SH-SY5Y (cell line): ENCODE results near the gene PODNL1.

Source experiments
- GATA2 ChIP-seq: IDR thresholded peaks from 2 replicates; pipeline ENCODE4 v1.6.1; 2011; ENCODE audit warnings: mild to moderate bottlenecking, low read depth, low read length
- GATA3 ChIP-seq: IDR thresholded peaks from 2 replicates; pipeline ENCODE4 v1.6.1; 2011; ENCODE audit warnings: low read depth, mild to moderate bottlenecking, low read length, moderate library complexity

DNA sequence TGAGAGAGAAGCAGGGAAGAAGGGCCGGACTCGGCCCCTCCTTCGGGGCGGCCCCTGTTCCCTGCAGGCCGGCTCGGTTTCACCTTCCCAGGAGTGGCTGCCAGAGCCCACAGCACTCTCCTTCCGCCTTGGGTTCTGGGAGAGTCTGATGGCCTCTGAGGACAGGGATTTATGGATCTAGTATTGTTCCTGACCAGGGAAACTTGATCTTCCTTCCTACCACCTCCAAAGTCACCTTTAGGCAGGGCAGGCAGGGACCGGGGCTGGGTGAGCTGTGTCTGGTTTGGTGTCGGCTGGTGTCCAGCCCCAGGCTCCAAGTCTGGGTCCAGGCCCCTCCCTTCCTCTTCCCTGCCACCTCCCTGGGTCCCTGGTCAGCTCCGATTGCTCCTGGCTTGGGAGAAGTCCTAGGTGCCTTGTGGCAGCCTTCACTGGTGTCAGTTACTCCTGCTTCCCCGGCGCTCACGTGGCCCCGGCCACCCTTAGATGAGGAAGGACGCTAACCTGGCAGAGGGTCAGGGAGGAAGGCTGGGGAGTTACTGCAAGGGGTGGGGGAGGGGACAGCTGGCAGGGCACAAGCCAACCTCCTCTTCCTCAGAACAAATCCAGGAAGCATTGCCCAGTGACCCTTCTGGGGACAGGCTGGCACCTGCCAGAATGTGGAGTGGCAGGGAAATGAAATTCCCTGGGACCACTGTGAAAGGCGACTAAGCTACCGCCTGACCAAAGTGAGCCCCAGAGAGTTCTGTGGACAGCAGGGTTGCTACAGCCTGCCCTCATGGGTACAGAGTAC is 49.1 kb upstream of the PODNL1 start:
- TF ChIP-seq GATA2 (no peak), GATA3 (no peak)
